Stimulated activated CD8-positive, alpha-beta memory T cell treated with anti-CD3 and anti-CD28 coated beads, Interleukin-4, amount 100 ng/mL, for 1 hour (primary cell): ENCODE measurements around the gene ANKRD61.
A peak's percentile ranks its signal among the peaks of the same experiment; 100 is the strongest.
"Not testable (repeated sequence)": the region's sequence is repeated elsewhere in the genome, so short reads cannot be mapped to it uniquely, and the experiment has no call there.

Source experiments
- DNase-seq, 2 donors: peaks; one replicate each; pipeline ENCODE4 v3.0.0-alpha.2; 2020; ENCODE audit warnings: low read depth in 2 of 2, low spot score in 1 of 2

The ANKRD61 gene

DNA sequence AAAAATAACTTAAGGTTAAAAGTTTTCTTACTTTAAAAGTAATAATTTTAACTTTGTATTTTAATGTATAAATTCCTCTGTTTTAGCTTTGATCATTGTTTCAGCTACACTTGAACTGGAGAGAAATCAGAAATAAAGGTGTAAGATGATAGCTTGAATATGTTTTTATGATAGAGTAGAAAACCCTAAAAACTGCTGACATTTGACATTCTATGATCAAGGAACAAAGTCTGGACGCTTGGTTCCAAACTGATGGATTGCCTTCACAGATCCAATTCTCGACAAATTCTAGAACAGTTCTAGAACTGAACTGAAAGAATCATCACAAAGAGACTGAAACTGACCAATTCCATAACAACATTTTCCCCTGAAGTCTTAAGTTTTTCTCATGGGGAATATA is at the start of gene ANKRD61:
ANKRD61 (plus strand) TSS at position 389 of the 400 bp plus-strand sequence; CDS start at position 389, 0 bp downstream.
- no peak for DNase-seq

DNA sequence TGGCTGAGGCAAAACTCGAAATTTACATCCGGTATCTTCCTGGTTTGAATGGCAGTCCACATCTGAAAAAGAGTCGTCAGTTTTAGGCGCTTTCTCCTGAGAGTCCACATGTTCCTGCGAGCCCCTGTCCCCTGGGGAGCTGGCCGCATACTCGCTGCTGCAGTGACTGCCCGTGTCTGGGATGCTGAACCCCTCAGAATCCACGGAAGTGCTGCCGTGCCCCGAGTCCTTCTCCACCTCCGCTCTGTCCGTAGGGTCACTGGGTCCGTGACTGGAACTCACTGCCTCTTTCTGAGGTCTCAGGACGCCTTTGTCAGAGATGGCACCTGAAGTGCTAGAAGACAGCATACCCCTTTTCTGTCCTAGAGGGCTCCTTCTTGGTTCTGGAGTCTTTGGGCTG is 44.1 kb upstream of the ANKRD61 start:
- not testable (repeated sequence) for DNase-seq

DNA sequence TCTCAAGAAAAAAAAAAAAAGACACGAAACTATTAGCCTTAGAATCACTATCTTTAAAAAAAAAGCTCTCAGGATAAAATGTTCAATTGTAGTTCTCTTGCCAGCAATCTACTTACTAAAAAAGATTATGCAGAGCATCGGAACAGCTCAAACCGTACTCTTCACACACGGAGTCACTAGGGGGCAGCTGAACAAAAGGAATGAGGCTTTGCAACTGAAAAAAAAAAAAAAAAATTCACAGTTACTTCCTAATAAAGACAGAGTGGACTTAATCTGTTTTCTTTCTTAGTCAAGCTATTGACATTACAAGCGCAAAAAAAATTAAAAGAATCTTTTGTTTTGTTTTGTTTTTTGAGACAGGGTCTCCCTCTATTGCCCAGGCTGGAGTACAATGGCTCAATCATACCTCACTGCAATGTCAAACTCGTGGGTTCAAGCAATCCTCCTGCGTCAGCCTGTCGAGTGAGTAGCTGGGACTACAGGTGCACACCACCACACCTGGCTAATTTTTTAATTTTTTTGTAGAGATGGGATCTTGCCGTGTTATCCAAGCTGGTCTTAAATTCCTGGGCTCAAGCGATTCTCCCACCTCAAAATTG is 33.9 kb upstream of the ANKRD61 start:
- DNase-seq: peak in 1 of 2 donors; percentile 10

DNA sequence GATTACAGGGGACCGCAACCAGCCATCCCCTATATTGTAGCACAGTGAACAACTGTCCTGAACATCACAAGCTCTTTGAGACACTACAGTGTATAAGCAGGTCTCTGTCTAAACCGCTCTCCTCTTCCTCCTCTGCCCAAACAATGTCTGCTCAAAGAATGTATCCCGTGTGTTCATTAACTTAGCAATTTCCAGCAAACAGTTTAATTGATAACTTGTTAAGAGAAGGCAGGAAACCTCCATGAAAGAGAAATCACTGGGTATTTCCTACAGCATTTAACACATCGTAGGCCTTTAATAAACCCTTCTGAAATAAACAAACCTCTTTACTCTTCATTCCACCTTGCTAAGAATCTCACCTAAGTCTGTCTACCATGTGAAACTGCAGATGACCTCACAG is 23.8 kb upstream of the ANKRD61 start:
- no peak for DNase-seq

DNA sequence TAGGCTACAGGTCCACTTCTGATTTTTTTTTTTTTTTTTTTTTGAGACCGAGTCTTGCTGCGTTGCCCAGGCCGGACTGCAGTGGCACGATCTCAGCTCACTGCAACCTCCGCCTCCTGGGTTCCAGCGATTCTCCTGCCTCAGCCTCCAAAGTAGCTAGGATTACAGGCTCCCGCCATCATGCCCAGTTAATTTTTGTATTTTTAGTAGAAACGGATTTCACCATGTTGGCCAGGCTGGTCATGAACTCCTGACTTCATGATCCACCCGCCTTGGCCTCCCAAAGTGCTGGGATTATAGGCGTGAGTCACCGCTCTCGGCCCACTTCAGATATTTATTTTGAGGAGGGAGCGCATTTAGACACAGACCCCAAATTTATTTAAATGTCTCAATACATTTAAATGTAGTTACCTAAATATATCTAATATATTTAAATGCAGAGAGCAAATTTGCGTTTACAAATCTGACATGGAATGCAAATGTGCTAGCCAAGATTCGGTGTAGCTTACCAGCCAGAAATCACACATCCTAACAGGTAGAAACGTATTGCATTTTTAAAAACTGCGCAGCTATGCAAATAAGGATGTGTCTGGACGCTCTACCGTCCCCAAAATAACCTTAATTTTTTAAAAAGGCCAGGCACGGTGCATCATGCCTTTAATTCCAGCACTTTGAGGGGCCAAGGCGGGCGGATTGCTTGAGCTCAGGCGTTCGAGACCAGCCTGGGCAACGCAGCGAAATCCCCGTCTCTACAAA is 23.2 kb upstream of the ANKRD61 start:
- DNase-seq: not testable (repeated sequence)

DNA sequence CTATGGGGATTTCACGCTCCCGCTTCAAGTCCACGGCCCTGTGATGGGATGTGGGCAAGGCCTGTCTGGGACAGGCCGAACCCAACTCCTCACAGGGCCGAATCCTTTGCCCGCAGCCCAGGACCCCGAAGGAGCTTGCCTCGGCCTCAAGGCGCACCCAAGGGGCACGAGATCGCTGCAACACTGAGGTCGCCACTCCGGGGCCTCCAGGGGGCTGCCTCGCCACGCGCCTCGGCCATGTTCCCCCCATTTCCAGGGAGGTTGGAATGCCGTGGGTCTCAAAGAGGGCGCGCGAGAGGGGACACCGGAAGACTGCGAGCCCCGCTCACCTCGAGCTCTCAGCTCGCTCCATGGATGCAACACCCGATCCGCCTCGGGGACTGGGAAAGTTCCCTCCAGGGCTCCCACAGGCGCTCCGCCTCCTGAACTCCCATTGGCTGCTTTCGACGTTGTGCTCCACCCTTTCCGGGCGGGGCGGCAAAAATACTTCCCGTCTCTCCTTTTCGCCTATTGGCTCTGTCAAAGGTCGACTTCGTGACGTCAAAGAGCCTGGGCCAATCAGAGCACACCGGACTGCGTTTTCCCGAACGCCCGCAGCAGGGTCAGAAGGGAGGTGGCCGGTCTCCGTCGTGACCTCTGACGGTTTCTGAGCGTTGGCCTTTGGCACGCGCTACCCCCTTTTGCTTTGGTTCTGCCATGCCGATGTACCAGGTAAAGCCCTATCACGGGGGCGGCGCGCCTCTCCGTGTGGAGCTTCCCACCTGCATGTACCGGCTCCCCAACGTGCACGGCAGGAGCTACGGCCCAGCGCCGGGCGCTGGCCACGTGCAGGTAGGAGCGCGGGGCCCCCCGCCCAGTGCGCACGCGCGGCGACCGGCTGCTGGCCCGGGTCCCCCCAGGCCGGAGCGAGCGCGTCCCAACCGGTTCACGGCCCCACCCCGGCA is 22.2 kb upstream of the ANKRD61 start, which contains the start of the genes AIMP2 and PMS2:
AIMP2 (plus strand) TSS at position 605 of the 944 bp plus-strand sequence; CDS start at position 697, 92 bp downstream.
PMS2 (minus strand) TSS at position 382 of the 944 bp plus-strand sequence; CDS start at position 352, 30 bp downstream.
- peak; percentile 81 to 90 for DNase-seq

DNA sequence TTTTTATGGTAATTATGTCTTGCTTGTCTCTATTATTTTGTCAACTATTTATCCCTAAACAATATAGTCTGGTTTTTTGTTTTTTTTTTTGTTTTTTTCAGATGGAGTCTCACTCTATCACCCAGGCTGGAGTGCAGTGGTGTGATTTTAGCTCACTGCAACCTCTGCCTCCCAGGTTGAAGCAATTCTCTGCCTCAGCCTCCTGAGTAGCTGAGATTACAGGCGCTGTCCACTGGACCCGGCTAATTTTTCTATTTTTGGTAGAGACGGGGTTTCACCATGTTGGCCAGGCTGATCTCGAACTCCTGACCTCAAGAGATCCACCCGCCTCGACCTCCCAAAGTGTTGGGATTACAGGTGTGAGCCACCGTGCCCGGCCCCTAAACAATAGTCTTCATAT is 20.8 kb upstream of the ANKRD61 start:
- DNase-seq: not testable (repeated sequence)

DNA sequence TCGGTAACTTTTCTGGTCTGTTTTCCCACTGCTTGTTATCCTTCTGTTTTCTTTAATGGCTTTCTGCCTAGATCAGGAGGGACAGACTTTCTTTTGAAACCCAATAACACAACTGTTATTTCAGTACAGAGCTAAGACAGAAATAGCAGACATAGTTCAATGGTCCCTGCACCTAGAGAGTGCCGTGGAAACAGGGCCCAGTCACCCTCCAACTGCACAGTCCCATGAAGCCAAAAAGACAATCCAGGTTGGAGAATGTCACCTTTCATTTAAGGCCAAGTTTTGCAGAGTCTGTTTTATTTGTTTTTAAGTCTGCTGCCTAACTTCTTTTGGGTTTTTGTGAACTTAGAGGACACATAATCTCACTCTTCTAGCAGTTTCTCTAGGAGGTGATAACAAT is 19.6 kb upstream of the ANKRD61 start:
- DNase-seq: no peak

DNA sequence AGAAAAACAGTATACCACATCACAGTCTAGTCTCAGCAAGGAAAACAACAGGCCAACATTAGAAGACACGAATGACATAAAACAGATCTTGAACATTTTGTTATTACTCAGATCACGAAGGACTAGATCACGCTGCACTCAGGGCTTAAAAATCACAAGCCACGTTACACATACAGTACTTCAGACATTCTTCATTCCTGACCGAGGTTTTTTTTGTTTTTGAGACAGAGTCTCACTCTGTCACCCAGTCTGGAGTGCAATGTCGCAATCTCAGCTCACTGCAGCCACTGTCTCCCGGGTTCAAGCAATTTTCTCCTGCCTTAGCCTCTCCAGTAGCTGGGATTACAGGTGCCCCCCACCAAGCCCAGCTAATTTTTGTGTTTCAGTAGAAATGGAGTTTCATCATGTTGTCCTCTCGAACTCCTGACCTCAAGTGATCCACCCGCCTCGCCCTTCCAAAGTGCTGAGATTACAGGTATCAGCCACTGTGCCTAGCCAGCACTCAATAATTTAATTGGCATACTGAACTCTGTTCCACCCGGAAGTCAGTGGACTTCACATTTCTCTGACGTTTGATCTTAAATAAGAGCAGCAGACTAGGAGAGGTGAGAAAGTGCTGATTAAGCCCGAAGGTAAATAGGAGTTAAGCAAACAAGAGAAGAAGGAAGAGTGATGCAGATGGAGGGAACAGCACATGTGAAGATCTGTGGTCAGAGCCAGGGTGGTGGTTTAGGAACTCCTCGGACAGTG is 18.6 kb upstream of the ANKRD61 start:
- DNase-seq: no peak

DNA sequence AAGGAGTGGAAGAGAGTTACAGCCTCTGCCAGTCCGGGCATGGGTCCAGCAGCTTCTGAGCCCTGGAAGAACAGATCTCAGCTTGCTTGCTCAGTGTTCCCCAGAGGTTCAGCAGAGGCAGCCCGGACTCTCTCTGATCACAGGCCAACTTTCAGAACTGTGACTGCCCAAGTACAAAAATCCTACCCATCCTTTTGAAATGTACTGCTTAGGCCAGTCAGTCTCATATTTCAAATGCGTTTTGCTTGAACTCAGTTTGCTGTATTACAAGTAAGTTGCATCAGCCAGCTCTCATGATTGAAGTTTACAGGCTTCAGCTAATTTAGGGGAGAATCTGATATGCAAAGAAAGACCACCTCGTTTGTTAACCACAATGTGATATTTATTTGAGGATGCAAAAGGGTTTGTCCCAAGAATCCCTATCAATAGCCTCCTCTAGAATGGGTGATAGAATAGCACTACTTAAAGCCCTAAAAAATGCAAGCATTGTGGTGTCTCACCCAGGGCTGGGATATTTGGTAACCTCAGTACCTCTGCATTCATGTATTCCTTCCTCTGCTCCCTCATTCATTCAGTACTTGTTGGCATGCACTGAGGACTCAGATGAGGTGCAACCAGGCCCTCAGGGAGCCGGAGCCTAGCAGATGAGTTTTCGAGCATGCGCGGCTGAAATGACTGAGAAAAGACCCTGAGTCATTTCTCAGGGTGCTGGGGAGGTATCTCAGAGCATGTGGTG is 15.1 kb upstream of the ANKRD61 start:
- DNase-seq: no peak

DNA sequence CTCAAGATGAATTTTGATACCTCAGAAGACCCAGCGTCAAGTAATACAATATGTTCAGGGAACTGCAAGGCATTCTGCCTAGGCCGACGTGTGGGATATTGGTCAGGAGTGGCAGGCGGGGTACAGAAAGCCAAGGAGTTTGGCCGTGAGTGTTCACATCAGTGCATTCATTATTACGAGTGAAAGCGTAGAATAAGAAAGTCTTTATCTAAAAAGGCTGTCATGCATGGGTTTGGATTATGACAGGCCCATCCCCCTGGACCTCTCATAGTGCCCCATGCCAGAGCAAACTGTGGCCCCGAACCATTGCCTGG is 14.6 kb upstream of the ANKRD61 start:
- DNase-seq: no peak

DNA sequence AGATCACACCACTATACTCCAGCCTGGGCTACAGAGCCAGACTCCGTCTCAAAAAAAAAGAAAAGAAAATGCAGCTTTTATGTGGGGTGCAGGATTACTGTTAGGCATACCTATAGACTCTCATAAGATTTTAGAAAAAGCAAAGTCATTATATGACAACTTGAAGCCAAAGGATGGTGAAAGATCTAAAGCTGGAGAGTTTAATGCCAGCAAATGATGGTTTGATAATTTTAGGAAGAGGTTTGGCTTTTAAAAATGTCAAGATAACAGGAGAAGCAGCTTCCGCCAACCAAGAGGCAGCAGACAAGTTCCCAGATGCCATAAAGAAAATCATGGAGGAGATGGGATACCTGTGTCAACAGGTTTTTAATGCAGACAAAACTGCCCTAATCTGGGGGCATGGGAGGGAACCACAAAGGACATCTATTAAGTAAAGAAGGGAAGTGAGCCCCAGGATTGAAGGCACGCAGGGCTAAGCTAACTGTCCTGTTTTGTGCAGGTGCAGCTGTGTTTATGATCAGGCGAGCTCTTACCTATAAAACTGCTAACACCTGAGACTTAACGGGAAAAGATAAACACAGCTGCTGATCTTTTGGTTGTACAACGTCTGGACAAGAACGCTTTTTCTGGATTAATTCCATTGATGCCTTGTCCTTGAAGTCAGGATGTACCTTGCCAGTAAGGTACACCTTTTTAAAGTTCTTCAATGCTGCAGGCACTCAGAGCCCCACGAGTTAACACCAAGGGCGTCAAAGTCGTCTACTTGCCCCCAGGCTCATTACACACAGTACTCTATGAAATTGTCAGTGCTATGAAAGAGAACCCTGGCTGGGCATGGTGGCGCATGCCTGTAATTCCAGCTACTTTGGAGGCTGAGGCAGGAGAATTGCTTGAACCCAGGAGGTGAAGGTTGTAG is 10.5 kb upstream of the ANKRD61 start:
- DNase-seq: no peak

DNA sequence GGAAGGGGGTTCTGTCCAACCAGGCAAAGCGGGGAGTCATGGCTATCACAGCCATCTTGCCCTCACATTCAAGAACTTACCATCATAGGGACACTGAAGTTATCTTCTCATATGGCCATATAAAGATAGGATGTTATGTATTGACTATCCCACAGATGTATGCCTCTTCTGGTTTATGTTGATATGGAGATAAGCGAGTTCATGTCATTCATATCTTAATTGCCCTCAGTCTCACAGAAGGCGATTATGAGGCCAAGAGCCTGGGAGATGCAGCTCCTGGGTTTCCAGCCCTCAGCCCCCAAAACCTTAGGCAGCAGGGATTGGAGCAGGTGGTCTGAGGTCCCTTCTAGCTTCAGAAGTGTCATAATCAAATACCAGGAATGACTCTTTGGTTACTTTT is 8.5 kb upstream of the ANKRD61 start:
- DNase-seq: no peak

DNA sequence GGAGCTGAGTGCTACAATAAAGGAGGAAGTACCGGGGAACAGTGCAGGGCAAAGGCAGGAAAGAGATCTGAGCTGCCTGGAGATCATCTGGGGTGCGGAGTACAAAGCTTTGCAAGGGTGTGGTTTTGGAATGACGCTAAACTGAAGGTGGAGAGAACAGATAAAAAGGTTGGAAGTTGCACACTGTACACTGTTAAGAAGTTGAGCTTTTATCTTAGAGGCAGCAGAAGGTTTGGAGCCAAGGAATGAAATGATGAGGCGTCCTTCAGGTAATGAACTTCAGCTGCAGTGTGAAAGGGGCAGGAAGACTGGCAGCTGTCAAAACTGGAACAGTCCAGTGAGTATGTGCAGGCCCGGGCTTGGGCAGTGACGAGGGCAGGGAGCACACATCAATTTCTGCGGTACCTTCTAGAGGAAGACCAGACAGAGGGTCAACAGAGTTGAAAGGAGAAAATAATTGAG is 7.2 kb upstream of the ANKRD61 start:
- no peak for DNase-seq

DNA sequence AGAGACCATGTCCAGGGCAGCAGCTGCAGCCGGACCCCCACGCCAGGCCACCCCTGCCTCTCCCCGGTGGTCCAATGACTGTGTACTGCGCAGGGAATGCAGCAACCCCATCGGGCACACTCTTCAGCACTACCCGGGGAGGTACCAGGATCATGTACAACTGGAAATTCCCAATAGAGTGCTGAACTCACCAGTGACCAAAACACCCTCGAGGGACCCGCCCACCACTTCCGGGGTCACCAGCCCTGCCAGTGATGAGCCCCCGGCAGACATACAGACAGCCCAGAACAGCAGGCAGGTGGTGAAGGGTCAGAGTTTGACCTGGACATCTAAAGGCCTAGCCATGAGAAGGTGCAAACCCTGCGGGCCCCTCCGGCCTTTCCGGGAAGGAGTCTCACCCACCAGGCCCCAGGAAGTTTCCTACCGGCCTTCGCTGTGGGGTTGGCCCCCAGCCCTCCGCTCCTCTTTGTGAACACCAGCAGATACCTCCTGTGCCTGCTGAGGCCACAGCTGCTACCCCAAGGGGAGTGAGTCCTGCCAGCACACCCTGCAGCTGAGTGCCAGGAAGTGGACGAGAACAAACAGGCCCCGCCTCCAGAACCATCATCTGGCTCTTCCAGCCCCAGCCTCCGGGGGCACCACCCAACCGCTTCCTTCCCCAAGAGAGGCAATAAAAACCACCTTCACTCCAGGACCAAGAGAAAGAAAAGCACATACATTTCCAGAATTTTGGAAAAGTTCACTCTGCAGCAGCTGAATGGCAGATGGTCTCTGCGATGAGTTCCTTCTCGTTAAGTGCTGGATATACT is 5.0 kb upstream of the ANKRD61 start:
- peak; percentile 32 to 49 for DNase-seq

DNA sequence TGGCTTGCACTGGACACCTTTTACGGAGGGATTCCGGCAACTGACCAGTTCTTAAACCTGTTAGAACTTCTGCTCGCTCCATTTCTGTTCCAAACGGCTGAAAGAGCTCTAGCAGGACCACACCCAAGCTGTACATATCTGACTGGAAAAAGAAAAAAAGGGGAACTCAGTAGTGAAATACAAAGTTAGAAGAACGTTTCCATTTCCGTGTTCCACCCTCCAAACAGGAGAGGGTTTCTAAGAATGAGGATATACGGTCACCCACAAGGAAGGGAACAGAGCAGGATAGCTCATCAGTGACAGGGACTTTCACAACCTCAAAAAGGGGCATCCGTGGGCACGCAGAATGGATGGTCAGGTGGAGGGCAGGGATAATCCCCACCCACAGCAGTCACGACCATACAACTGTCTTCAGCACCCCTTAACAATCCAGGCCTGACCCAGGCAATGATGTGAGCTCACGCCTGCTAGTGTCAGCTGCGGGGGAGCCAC is 4.3 kb upstream of the ANKRD61 start:
- DNase-seq: no peak

DNA sequence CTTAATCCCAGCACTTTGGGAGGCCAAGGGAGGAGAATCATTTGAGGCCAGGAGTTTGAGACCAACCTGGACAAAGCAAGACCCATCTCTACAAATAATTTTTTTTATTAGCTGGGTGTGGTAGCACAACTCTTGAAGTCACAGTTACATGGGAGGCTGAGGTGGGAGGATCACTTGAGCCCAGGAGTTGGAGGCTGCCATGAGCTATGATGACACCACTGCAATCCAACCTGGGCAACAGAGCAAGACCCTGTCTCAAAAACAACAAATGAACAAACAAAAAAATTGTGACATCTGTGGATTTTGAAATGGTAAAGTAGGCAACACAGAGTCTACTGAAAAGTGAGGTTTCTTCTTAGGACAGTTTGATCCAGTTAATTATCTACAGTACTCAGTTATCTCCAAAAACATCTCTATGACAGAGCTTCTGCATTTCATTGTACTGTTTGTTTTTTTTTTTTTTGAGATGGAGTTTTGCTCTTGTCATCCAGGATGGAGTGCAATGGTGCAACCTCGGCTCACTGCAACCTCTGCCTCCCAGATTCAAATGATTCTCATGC is 3.3 kb upstream of the ANKRD61 start:
- DNase-seq: no peak

DNA sequence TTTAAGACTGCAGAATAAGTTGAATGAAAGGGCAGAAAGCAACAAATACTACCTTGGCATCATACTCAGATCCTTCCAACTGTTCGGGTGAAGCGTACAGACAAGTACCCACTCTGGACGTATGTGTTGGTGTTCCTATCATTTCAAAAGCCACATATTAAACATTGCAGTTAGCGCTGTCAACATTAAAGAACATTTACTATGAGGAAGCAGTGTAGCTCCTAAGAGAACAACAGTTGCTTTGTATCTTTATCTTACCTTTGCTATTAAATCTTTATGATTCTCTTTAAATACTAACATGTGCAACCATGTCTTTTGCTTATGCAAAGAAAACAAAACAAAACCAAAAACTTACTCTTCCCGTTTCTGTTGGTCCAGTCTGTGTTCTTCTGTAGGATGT is 2.6 kb upstream of the ANKRD61 start:
- DNase-seq: no peak
